HG02938 (cell line): Measurements from ENCODE around the gene FBXO28.
A peak's percentile ranks its signal among the peaks of the same experiment; 100 is the strongest.

Experiments
- ATAC-seq: cut with Tn5 transposase; IDR thresholded peaks from one replicate; pipeline ENCODE4 v1.9.1; 2021; ENCODE audit warnings: mild to moderate bottlenecking, moderate library complexity; ENCODE audit not compliant: unreplicated experiment

The FBXO28 gene

DNA sequence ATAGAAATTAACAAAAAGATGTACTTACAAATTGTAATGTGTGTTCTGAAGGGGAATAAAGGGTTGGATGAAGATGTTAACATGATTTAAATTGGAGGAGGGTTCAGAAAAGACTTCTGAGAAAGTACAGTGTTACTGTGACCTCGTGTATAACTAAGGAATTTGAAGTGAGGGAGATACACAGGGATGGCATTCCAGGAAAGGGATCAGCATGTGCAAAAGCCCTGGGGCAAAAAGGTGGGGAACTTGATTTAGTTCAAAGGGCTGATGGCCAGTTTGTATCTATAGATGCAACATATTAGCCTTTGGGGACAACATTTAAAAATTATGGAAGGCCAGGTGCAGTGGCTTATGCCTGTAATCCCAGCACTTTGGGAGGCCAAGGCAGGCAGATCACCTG is 35.8 kb downstream of the FBXO28 start:
- no peak for ATAC-seq

DNA sequence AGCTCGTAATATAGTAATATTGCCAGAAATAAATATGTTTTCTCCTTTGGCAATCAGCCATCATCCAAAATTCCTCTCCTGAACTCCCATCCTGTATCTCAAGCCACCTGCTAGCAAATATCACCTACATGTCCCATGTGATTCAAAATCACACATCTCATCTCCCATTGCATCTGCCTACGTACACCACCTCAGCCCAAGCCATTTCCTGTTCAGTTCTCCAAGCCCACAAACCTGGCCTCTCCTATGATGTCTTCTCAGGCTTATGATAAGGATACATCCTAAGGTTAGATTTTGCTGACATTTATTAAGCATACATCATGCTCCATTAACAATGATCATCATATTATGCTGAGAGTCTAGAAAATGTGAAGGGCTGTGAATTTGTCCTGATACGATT is 37.2 kb downstream of the FBXO28 start:
- ATAC-seq, result no peak

DNA sequence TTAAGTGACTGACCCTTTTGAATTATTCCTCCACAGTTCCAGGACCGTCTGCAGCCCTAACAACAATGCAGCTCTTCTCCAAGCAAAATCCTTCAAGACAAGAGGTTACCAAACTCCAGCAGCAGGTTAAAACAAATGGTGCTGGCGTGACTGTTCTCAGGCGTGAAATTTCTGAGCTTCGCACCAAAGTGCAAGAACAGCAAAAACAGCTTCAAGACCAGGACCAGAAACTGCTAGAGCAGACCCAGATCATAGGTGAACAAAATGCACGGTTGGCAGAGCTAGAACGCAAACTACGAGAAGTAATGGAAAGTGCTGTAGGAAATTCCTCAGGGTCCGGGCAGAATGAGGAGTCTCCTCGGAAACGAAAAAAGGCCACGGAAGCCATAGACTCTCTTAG is 43.4 kb downstream of the FBXO28 start:
- ATAC-seq, result no peak

DNA sequence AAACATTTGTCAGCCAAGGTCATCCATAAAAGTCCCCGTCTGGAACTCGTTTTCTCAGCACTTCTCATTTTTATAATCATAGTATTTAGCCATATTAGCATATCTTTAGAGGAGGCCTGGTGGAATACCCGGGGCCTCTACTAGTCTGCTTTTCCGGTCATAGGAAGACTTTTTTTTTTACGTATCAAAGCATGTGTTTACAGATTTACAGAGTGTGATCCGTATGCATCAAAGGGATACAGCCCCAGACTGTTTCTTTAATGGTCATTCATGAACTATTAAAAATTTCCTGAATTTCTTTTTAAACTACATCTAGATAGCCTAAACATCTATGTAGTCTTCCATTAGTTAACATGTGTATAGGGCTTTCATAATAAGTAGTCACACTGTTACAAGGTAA is 45.6 kb downstream of the FBXO28 start:
- no peak for ATAC-seq

DNA sequence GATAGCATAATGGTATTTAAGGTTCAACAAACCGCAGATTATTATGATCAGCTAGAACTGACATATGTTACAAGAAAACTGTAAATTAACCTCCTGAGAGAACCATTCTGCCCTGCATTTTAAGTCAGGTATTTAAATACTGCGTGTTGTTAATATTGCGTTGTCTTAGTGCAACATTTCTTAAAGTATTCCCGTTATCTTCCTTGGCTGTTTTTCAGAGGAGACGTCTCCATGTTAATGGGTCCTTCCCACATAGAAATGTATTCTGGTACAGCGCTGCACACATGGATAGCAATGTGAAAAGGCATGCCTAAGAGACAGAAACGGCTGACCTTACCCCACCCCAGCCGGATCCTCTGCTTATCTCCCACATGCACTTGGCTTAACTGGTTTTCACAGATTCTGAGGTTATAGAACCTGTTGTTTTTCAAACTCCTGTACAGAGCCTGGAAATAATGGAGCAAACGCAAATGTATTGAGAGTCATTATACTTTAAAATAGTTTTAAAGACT is 46.3 kb downstream of the FBXO28 start:
- no peak for ATAC-seq

DNA sequence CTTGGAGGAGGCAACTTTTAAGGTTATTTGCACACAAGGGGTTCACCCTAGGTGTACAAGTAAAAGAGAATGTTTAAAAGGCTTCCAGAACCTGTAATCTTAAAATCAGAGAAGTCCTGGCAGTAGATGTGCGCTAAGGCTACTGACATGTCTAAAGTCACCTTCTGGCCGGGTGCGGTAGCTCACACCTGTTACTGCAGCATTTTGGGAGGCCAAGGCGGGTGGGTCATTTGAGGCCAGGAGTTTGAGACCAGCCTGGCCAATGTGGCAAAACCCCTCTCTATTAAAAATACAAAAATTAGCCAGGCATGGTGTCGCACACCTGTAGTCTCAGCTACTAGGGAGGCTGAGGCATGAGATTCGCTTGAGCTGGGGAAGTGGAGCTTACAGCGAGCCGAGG is 48.9 kb downstream of the FBXO28 start:
- ATAC-seq, result no peak

DNA sequence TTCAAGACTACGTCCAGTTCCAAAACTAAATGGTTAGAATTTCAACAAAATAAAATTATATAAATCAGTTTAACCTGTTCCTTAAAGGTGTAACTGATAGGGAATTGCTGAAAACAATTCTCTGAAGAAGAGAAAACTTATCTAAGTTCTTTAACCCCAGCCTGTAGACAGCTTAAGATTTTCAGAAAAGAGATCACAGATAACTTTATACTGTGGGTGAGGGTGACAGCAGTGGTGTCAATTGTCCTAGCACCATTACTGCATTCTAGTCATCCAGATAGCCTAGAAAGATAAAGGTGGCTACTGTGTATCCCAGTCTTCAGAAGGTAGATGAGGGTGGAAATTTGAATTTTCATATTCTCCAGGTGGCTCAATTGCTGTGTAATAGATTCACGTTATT is 49.4 kb downstream of the FBXO28 start:
- no peak for ATAC-seq

DNA sequence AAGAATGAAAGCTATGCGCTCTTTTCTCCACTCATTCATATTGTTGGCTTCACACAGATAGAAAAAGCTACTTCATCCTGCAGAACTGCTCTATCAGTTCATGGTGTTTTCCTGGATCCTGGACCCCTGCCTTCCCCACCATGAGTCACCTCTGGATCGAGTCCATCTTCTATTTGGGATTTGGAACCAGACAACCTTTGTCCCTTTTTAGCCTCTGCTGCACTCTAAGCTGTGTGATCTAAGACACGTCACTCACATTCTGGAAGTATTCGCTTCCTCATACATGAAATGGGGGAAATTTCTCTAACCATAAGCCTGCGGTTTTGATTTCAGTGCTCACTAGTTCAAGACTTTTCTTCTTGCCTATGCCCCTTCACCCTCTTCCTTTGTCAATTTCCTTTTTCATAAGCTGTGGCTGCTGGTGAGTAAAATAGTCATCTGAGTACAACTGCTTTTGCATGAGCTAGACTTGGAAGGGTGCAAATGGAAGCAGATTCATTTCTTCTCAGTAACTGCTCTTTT is 55.0 kb downstream of the FBXO28 start:
- peak; percentile 87 for ATAC-seq

DNA sequence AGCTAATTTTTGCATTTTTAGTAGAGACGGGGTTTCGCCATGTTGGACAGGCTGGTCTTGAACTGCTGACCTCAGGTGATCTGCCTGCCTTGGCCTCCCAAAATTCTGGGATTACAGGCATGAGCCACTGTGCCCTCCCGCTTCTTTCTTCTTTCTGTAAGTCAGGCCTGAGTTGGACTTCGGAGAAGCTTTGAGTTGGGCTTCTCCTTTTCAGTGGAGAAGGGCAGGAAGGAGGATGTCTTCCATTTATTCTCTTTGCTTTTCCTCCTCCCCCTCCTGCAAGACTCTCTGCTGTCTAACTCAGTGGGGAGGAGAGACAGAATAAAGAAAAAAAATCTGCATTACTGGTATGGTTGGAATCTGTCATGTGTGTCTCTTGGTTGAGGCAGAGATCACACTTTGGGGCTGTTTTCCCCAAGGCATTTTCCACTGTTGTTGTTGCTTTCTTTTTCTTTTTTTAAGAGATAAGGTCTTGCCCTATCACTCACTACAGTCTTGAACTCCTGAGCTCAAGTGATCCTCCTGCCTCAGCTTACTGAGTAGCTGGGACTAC is 55.9 kb downstream of the FBXO28 start:
- ATAC-seq, result no peak

DNA sequence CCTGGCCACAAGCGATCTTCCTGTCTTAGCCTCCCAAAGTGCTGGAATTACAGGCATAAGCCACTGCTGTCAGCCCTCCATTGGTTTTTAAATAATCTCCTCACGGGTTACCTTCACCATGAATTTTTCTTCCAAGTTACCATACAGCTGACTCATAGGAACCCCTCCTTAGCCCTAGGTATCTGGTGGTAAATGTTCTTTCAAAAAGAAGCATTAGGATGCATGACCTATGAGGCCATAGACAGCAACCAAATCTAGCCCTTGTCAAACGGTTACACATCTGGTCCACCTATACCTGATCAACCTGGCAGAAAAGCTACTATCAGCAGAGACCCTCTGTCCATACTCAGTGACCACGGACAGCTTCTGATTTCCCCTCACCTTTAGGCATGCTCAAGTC is 56.4 kb downstream of the FBXO28 start:
- ATAC-seq, result no peak

DNA sequence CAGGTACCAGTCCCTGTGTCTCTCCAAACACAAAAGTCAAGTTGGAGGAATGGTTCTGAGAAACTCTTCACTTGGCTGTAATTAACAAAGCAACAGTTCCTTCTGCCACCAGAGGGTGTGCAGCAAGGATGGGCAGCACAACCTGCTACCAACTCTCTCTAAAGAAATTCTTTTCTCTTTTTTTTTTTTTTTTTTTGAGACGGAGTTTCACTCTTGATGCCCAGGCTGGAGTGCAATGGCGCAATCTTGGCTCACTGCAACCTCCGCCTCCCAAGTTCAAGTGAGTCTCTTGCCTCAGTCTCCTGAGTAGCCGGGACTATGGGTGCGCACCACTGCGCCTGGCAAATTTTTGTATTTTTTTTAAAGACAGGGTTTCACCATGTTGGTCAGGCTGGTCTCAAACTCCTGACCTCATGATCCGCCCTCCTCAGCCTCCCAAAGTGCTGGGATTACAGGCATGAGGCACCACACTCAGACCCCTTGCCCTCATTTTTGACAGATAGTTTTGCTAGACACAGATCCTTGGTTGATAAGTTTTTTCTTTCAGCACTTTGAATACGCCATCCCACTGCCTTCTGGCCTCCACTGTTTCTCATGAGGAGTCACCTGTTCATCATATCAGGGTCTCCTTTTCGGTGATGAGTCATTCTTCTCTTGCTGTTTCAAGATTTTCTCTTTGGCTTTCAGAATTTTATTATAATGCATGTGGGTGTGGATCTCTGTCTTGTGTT is 57.0 kb downstream of the FBXO28 start:
- ATAC-seq, result no peak

DNA sequence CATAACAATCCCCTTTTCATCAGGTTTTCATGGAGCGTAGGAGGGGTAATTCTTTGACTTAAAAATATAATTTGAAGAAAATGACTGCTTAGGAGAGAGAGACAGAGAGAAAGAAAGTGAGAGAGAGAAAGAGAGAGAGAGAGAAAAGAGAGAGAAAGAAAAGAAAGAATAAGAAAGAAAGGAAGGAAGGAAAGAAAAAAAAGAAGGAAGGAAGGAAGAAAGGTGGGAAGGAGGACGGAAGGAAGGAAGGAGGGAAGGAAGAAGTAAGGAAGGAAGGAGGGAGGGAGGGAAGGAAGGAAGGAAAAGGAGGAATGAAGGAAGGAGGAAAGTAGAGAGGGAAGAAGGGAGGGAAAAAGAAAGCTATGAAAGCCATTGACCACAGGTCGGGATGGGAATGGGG is 58.3 kb downstream of the FBXO28 start:
- ATAC-seq, result no peak

DNA sequence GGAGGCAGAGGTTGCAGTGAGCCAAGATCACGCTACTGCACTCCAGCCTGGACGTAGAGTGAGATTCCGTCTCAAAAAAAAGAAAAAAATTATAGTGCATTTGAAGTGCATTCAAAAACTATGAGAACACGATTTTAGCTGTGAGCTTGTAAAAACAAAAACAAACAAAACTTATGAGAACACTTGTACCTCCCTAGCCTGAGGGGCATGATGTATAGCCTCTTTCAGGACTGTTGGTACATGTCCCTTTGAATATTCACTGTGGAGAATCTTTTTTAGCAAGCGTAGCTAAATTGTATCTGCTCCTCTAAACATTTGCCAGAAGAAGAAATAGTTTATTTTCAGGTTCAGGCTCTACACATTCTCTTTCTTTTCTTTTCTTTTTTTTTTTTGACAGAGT is 59.6 kb downstream of the FBXO28 start:
- ATAC-seq, result no peak

DNA sequence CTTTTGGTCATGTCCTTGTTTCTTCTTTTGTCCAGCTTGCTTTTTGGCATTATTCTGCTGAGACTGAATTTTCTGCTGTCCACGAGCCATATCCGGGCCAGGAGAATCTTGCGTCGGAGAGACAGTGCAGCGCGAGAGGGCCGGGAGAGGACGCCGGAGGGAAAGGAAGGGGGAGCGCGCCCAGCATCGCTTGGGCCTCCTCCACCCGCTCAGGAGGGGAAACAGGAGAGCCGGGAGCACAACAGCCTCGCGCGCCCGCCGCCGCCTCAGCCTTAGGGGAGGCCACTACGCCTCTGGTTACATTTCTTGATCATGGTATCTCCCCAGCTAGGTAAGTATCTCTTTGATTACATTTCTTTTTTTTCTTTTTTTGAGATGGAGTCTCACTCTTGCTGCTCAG is 61.7 kb downstream of the FBXO28 start:
- ATAC-seq, result no peak

DNA sequence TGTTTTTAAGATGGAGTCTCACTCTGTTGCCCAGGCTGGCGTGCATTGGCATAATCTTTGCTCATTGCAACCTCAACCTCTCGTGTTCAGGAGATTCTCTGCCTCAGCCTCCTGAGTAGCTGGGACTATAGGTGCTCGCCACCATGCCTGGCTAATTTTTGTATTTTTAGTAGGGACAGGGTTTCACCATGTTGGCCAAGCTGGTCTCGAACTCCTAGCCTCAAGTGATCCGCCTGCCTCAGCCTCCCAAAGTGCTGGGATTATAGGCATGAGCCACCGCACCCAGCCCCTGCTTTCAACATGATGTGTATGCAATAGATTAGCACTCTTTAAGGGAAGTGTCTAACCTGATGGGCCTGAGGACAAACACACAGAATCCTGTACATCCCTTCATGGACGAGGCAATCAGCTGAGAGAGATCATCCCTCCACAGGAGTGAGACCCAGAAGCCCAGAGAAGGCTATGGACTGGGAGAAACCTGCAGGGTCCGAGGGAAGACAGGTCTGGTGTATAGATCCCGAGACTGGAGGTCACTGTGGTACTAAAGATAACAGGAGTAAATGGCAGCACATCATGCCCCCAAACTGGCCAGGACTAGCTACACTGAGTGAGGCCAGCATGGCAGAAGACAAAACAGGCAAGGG is 63.6 kb downstream of the FBXO28 start:
- no peak for ATAC-seq

DNA sequence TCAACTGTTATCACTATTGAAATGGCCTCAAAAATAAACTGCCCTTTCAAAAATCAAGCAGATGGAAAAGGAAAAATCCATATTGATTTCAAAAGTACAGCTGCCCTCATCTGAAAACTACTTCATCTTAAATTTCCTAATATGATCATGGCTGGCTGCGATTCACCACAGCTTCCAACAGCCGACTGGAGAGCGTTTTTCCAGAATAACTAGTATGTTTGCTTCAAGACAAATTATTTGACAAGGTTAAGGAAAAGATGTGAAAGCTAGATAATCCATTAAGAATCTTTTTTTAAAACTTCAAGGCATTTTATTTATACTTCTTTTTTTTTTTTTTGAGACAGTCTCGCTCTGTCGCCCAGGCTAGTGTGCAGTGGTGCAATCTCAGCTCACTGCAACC is 65.0 kb downstream of the FBXO28 start:
- no peak for ATAC-seq

DNA sequence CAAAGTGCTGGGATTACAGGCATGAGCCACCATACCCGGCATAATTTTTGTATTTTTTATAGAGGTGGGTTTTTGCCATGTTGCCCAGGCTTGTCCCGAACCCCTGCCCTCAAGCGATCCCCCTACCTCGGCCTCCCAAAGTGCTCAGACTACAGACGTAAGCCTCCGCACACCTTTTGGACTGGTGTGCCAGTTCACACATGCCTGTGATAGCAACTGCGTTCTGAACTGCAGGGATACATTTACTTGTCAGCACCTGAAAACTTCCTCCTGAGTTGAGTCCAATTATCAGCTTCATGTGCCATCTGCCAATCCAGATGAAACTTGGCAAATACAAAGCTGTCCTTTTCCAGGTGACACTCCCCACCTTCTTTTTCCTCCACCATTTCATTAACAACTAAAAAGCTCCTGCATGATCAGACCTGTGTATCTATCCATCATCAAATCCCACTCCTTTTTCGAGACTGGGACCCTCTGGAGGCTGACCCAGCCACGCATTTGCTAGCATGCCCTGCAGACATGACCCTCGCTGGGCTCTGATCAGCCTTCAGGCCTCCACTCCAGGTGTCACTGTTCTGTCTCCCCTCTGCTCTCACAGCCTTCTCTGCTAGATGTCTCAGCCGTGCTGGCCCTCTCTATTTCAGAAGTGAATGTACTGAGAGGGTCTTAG is 67.0 kb downstream of the FBXO28 start:
- no peak for ATAC-seq

DNA sequence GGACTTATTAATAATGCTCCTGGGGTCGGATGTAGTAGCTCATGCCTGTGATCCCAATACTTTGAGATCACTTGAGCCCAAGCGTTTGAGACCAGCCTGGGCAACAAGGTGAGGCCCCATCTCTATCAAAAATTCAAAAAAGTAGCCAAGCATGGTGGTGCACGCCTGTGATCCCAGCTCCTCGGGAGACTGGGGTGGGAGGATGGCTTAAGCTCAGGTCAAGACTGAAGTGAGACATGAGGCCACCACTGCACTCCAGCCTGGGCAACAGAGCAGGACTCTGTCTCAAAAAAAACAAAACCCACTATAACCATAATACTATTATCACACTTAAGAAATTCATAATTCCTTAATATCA is 67.5 kb downstream of the FBXO28 start:
- no peak for ATAC-seq

DNA sequence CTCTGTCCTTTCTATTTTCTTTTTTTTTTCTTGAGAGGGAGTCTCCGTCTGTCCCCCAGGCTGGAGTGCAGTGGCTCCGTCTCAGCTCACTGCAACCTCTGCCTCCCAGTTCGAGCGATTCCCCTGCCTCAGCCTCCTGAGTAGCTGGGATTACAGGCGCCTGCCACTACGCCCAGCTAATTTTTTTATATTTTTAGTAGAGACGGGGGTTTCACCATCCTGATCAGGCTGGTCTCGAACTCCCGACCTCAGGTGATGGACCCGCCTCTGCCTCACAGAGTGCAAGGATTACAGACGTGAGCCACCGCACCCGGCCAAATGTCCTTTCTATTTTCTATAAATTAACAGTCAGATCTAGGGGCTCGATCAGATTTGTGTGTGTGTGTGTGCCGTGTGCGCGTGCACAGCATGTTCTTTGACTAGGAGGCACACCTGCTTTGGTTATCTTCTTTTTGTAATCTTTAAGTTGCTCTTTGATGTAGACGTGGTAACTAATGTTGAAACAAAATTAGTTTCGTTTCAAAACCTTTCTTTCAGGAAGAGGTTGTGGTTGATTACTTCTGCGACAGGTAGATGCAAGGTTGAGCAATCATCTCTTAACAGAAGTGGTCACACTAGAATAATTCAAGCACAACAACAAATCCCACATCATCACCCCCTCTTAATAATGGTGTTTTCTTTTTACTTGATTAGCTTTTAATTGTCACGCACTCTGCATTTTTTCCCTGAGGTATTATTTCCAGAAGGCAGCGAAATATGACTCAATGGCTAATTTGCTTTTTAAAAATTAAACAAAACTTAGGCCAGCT is 68.3 kb downstream of the FBXO28 start:
- ATAC-seq, result peak; percentile 48

DNA sequence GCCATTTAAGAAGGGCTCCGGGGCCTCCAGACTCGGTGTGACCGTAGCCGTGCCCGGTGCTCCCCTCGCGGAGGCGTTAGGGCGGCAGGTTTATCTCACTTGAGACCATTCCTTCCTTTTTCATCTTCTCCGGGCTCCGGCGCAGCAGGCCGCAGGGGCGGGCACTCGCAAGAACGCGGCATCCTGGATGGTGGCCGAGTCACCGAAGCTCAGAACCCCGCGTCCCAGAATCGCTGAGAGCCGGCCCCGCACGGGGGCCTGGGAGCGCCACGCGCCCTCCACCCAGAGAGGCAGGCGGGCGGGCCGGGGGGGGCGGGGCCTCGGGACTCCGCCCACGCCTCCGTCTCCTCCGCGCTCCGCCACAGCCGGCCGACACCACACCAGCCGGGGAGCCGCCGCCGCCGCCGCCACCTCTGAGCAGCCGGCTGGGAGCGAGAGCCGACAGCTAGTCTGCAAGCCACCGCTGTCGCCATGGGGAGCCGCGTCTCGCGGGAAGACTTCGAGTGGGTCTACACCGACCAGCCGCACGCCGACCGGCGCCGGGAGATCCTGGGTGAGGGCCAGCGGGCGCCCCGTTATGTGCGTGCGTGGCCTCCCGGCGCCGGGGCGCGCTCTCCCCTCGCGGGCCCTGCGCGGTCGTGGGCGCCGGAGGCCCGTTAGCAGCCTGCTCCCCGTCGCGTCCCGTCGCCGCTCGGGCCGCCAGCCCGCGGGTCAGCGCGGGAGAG is 69.1 kb downstream of the FBXO28 start, which contains the start of gene DEGS1:
TSS of gene DEGS1 (plus strand) at position 375 of the 725 bp plus-strand sequence. CDS start at position 472, 97 bp downstream.
- ATAC-seq, result peak; percentile 64
